OCI-LY1 (cell line): ENCODE results near the gene SLC35F3.

Experiments used
- CTCF ChIP-seq: fragments of 200-600 bp; sonication (generic), shearing (Covaris generic); IDR thresholded peaks from 2 replicates; pipeline ENCODE4 v1.5.1; 2017; ENCODE audit warnings: mild to moderate bottlenecking, antibody characterized with exemption, low read length, moderate library complexity, mixed read lengths
- EZH2 ChIP-seq: fragments of 200-600 bp; sonication (generic), shearing (Covaris generic); IDR thresholded peaks from 2 replicates; pipeline ENCODE4 v1.8.0; 2017; ENCODE audit warnings: borderline replicate concordance, mixed run types, mild to moderate bottlenecking, antibody characterized with exemption, low read length, moderate library complexity, mixed read lengths

- TF ChIP-seq CTCF (no peak), EZH2 (no peak)
Observed at GRCh38 chr1:234262007-234262753, 357.7 kb downstream of the SLC35F3 start.
